ENCODE results near the gene CLEC18B. TPM values are rescaled to one million over a fixed set of nuclear protein-coding genes. Genes with fewer than 3 reads are reported as not detected.
A peak's percentile ranks its signal among the peaks of the same experiment; 100 is the strongest.
"Not testable (repeated sequence)": the region's sequence is repeated elsewhere in the genome, so short reads cannot be mapped to it uniquely, and the experiment has no call there.

The CLEC18B gene
- 0.19 TPM for total RNA-seq
- long read RNA-seq: 0 reads

- DNase-seq (ENCODE audit: low spot score): not testable (repeated sequence)
Observed at GRCh38 chr16:74420612-74421481, at the start of gene CLEC18B. Gene CLEC18B (minus strand): TSS chr16:74421478. CDS start chr16:74421270, 208 bp downstream.

GRCh38 chr16:74469946-74470478 lies 48.7 kb upstream of the CLEC18B start:
- no peak for DNase-seq (ENCODE audit: low spot score)

- no peak for DNase-seq (ENCODE audit: low spot score)
Observed at GRCh38 chr16:74468807-74469525, 47.7 kb upstream of the CLEC18B start.

GRCh38 chr16:74466872-74467271 lies 45.6 kb upstream of the CLEC18B start:
- DNase-seq (ENCODE audit: low spot score): no peak

- no peak for DNase-seq (ENCODE audit: low spot score)
Observed at GRCh38 chr16:74465851-74466685, 44.8 kb upstream of the CLEC18B start.

- DNase-seq (ENCODE audit: low spot score): no peak
Observed at GRCh38 chr16:74465281-74465680, 44.0 kb upstream of the CLEC18B start.

- no peak for DNase-seq (ENCODE audit: low spot score)
Observed at GRCh38 chr16:74463888-74464287, 42.6 kb upstream of the CLEC18B start.

GRCh38 chr16:74462361-74462760 lies 41.1 kb upstream of the CLEC18B start:
- DNase-seq (ENCODE audit: low spot score): no peak

GRCh38 chr16:74461826-74462225 lies 40.5 kb upstream of the CLEC18B start:
- DNase-seq (ENCODE audit: low spot score): peak; percentile 57

GRCh38 chr16:74460542-74460941 lies 39.3 kb upstream of the CLEC18B start:
- no peak for DNase-seq (ENCODE audit: low spot score)

GRCh38 chr16:74456290-74456625 lies 35.0 kb upstream of the CLEC18B start:
- DNase-seq (ENCODE audit: low spot score): peak; percentile 74

- no peak for DNase-seq (ENCODE audit: low spot score)
Observed at GRCh38 chr16:74455619-74456289, 34.5 kb upstream of the CLEC18B start.

- peak; percentile 16 for DNase-seq (ENCODE audit: low spot score)
Observed at GRCh38 chr16:74455213-74455612, 33.9 kb upstream of the CLEC18B start.

GRCh38 chr16:74451951-74452758 lies 30.9 kb upstream of the CLEC18B start:
- DNase-seq (ENCODE audit: low spot score): peak; percentile 86

- peak; percentile 68 for DNase-seq (ENCODE audit: low spot score)
Observed at GRCh38 chr16:74450967-74451760, 29.9 kb upstream of the CLEC18B start.

GRCh38 chr16:74450236-74450635 lies 29.0 kb upstream of the CLEC18B start:
- no peak for DNase-seq (ENCODE audit: low spot score)

- DNase-seq (ENCODE audit: low spot score): no peak
Observed at GRCh38 chr16:74449470-74449869, 28.2 kb upstream of the CLEC18B start.

GRCh38 chr16:74448990-74449389 lies 27.7 kb upstream of the CLEC18B start:
- no peak for DNase-seq (ENCODE audit: low spot score)

GRCh38 chr16:74447578-74447977 lies 26.3 kb upstream of the CLEC18B start:
- no peak for DNase-seq (ENCODE audit: low spot score)
